DOHH2 (cell line): ENCODE measurements around the gene CNIH2.

Source experiments
- H3F3A ChIP-seq: fragments of 200-600 bp; sonication (generic), shearing (Covaris generic); 2 replicates; pipeline ENCODE4 v1.6.0; 2016; ENCODE audit warnings: antibody characterized with exemption, mild to moderate bottlenecking; ENCODE audit not compliant: control insufficient read depth, insufficient read depth
- H3K27ac ChIP-seq: fragments of 200-600 bp; sonication (generic); 2 replicates; pipeline ENCODE4 v1.5.1; 2014; ENCODE audit warnings: low read depth, mild to moderate bottlenecking, low read length, moderate library complexity
- H3K27me3 ChIP-seq: fragments of 200-600 bp; sonication (generic); 2 replicates; pipeline ENCODE4 v1.6.1; 2014; ENCODE audit warnings: mild to moderate bottlenecking, low read length, mixed read lengths; ENCODE audit not compliant: control insufficient read depth
- H3K36me3 ChIP-seq: fragments of 200-600 bp; sonication (generic); 2 replicates; pipeline ENCODE4 v1.6.1; 2014; ENCODE audit warnings: mild to moderate bottlenecking, low read length, moderate library complexity, mixed read lengths; ENCODE audit not compliant: control insufficient read depth
- H3K4me1 ChIP-seq: fragments of 200-600 bp; sonication (generic); 2 replicates; pipeline ENCODE4 v1.6.1; 2014; ENCODE audit warnings: mild to moderate bottlenecking, low read length, mixed read lengths; ENCODE audit not compliant: control insufficient read depth
- H3K4me2 ChIP-seq: fragments of 200-600 bp; sonication (generic); 2 replicates; pipeline ENCODE4 v1.6.0; 2014; ENCODE audit warnings: mild to moderate bottlenecking, low read length, moderate library complexity
- H3K4me3 ChIP-seq: fragments of 200-600 bp; sonication (generic); 2 replicates; pipeline ENCODE4 v1.5.1; 2014; ENCODE audit warnings: mild to moderate bottlenecking, low read length, mixed read lengths
- H3K79me2 ChIP-seq: fragments of 200-600 bp; sonication (generic); 2 replicates; pipeline ENCODE4 v1.6.1; 2014; ENCODE audit warnings: mild to moderate bottlenecking, low read length, mixed read lengths; ENCODE audit not compliant: control insufficient read depth
- H3K9me2 ChIP-seq: fragments of 200-600 bp; sonication (generic); replicated peaks from 2 replicates; pipeline ENCODE4 v1.6.1; 2014; ENCODE audit warnings: mild to moderate bottlenecking, low read length, mixed read lengths; ENCODE audit not compliant: control insufficient read depth
- H3K9me3 ChIP-seq: fragments of 200-600 bp; sonication (generic); 2 replicates; pipeline ENCODE4 v1.6.1; 2014; ENCODE audit warnings: antibody characterized with exemption, low read length, mixed read lengths; ENCODE audit not compliant: control insufficient read depth, insufficient read depth
- H4K20me1 ChIP-seq: fragments of 200-600 bp; sonication (generic); 2 replicates; pipeline ENCODE4 v1.6.0; 2014; ENCODE audit warnings: low read depth, mild to moderate bottlenecking, antibody characterized with exemption, low read length, moderate library complexity; ENCODE audit not compliant: control insufficient read depth, insufficient read depth
- EZH2phosphoT487 ChIP-seq: fragments of 200-600 bp; sonication (generic); IDR thresholded peaks from 2 replicates; pipeline ENCODE4 v1.6.1; 2017; ENCODE audit warnings: borderline replicate concordance, mild to moderate bottlenecking, antibody characterized with exemption, low read length, moderate library complexity, mixed read lengths
- TF ChIP-seq, protein P1 (sequence below): fragments of 200-600 bp; sonication (generic); IDR thresholded peaks from one replicate; pipeline ENCODE4 v1.5.1; 2014; ENCODE audit warnings: antibody characterized with exemption, mild to moderate bottlenecking, low read depth, low read length; ENCODE audit not compliant: poor library complexity, severe bottlenecking

Gene CNIH2

GRCh38 chr11:66289548-66290329 is 11.8 kb downstream of the CNIH2 start:
- H3K27ac ChIP-seq, result peak overlapping the region; percentile 38; the same call in 1 of the 2 replicates

GRCh38 chr11:66290330-66290621 is 12.3 kb downstream of the CNIH2 start:
- H3K4me1 ChIP-seq, result peaks cover 19% of the 10 kb centered on the region
- H3K79me2 ChIP-seq, result peaks cover 17% of the 10 kb centered on the region
- H3K27ac ChIP-seq, result no peak overlapping the region
- H3K36me3 ChIP-seq, result peaks cover 4% of the 10 kb centered on the region
- no peaks in the 10 kb centered on the region for H4K20me1 ChIP-seq
- no peaks in the 10 kb centered on the region for H3F3A ChIP-seq
- peak overlapping the region; percentile 87 for H3K4me2 ChIP-seq
- no peaks in the 10 kb centered on the region for H3K9me3 ChIP-seq
- no peaks in the 10 kb centered on the region for H3K9me2 ChIP-seq
- TF ChIP-seq, protein P1, sequence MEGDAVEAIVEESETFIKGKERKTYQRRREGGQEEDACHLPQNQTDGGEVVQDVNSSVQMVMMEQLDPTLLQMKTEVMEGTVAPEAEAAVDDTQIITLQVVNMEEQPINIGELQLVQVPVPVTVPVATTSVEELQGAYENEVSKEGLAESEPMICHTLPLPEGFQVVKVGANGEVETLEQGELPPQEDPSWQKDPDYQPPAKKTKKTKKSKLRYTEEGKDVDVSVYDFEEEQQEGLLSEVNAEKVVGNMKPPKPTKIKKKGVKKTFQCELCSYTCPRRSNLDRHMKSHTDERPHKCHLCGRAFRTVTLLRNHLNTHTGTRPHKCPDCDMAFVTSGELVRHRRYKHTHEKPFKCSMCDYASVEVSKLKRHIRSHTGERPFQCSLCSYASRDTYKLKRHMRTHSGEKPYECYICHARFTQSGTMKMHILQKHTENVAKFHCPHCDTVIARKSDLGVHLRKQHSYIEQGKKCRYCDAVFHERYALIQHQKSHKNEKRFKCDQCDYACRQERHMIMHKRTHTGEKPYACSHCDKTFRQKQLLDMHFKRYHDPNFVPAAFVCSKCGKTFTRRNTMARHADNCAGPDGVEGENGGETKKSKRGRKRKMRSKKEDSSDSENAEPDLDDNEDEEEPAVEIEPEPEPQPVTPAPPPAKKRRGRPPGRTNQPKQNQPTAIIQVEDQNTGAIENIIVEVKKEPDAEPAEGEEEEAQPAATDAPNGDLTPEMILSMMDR, result no peak
- TF ChIP-seq EZH2phosphoT487, result no peak
- H3K27me3 ChIP-seq, result peaks cover 12% of the 10 kb centered on the region
- peak overlapping the region; percentile 95 for H3K4me3 ChIP-seq

More at GRCh38 chr11:66289548-66290329, 11.8 kb downstream of the CNIH2 start:
- H3K9me2 ChIP-seq, result no peaks in the 10 kb centered on the region
- TF ChIP-seq, protein P1, result no peak
- TF ChIP-seq EZH2phosphoT487, result no peak
- H3F3A ChIP-seq, result no peaks in the 10 kb centered on the region
- H3K4me2 ChIP-seq, result peak overlapping the region; percentile 87
- H3K4me3 ChIP-seq, result peak overlapping the region; percentile 95
- peaks cover 12% of the 10 kb centered on the region for H3K27me3 ChIP-seq
- H4K20me1 ChIP-seq, result no peaks in the 10 kb centered on the region
- peaks cover 17% of the 10 kb centered on the region for H3K79me2 ChIP-seq
- peaks cover 7% of the 10 kb centered on the region for H3K36me3 ChIP-seq
- H3K9me3 ChIP-seq, result no peaks in the 10 kb centered on the region
- peaks cover 21% of the 10 kb centered on the region for H3K4me1 ChIP-seq

DNA sequence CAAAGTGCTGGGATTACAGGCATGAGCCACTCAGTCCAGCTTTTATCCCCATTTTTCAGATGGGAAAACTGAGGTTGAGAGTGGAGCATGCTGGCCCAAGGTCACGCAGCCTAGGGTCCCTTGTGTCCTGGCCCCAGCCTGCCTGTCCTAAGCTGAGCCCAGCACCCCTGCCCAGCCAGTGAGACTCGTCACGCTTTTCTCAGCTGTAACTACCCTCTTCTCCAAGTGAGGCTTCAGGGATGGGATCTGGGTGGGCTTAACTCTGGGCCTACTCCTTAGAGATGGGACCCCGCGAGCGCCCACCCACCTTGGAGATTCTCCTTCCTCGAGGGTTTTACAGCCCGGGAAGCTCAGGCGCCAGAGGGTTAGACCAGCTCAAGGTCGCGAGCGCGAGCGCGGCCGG is 13.3 kb downstream of the CNIH2 start:
- no peaks in the 10 kb centered on the region for H3F3A ChIP-seq
- peaks cover 19% of the 10 kb centered on the region for H3K4me1 ChIP-seq
- no peak overlapping the region for H3K4me3 ChIP-seq
- H3K79me2 ChIP-seq, result peaks cover 14% of the 10 kb centered on the region
- no peak overlapping the region for H3K27ac ChIP-seq
- TF ChIP-seq EZH2phosphoT487, result no peak
- TF ChIP-seq, protein P1, result no peak
- peaks cover 12% of the 10 kb centered on the region for H3K27me3 ChIP-seq
- no peaks in the 10 kb centered on the region for H3K9me3 ChIP-seq
- no peak overlapping the region for H3K4me2 ChIP-seq
- H3K9me2 ChIP-seq, result no peaks in the 10 kb centered on the region
- peaks cover 4% of the 10 kb centered on the region for H3K36me3 ChIP-seq
- H4K20me1 ChIP-seq, result no peaks in the 10 kb centered on the region
